CD4-positive, CD25-positive, alpha-beta regulatory T cell (primary cell): ENCODE results near the gene EIF5AL1. TPM values are rescaled to one million over a fixed set of nuclear protein-coding genes. Genes with fewer than 3 reads are reported as not detected.

Experiments used
- ATAC-seq, 2 donors: fragments of 150-1000 bp; cut with Tn5 transposase; one replicate each; pipeline ENCODE4 v1.10.0; 2021; ENCODE audit warnings: low read depth in 2 of 2, moderate number of reproducible peaks in 2 of 2, moderate library complexity in 1 of 2
- DNase-seq, 3 donors: peaks; one replicate each; pipeline versions ENCODE4 v3.0.0 to v3.0.0-alpha.2; 2012 to 2022; ENCODE audit warnings: mixed read lengths in 1 of 3
- H3K27ac ChIP-seq: one replicate; pipeline ENCODE4 v1.7.0; 2013; ENCODE audit warnings: mild to moderate bottlenecking, low read length; ENCODE audit not compliant: insufficient read depth, poor library complexity, severe bottlenecking
- H3K27me3 ChIP-seq: one replicate; pipeline ENCODE4 v1.7.0; 2013; ENCODE audit warnings: low read length; ENCODE audit not compliant: control insufficient read depth, insufficient read depth
- H3K36me3 ChIP-seq: one replicate; pipeline ENCODE4 v1.7.0; 2013; ENCODE audit warnings: mild to moderate bottlenecking, low read length, moderate library complexity; ENCODE audit not compliant: control insufficient read depth, insufficient read depth
- H3K4me1 ChIP-seq: 2 replicates; pipeline ENCODE4 v1.7.0; 2013; ENCODE audit warnings: mild to moderate bottlenecking, low read length; ENCODE audit not compliant: insufficient read depth, control insufficient read depth, poor library complexity, severe bottlenecking
- H3K4me3 ChIP-seq: one replicate; pipeline ENCODE4 v1.7.0; 2013; ENCODE audit warnings: low read depth, mild to moderate bottlenecking, low read length, moderate library complexity
- H3K9me3 ChIP-seq, 2 experiments: 1 replicate in 1 of 2; 2 replicates in 1 of 2; pipeline ENCODE4 v1.7.0; 2013; ENCODE audit warnings: low read length in 2 of 2, mild to moderate bottlenecking in 1 of 2, moderate library complexity in 1 of 2; ENCODE audit not compliant: control insufficient read depth in 2 of 2
- H3K27ac Mint-ChIP-seq, 3 donors: one replicate each; pipeline ENCODE4 v1.8.0; 2020 to 2022; ENCODE audit warnings: mild to moderate bottlenecking in 3 of 3, mixed read lengths in 3 of 3, moderate library complexity in 2 of 3
- H3K27me3 Mint-ChIP-seq: one replicate; pipeline ENCODE4 v1.8.0; 2022; ENCODE audit warnings: mild to moderate bottlenecking, mixed read lengths
- H3K36me3 Mint-ChIP-seq: one replicate; pipeline ENCODE4 v1.8.0; 2020; ENCODE audit warnings: mixed read lengths
- H3K4me1 Mint-ChIP-seq, 4 donors: one replicate each; pipeline ENCODE4 v1.8.0; 2020 to 2022; ENCODE audit warnings: mixed read lengths in 4 of 4, mild to moderate bottlenecking in 1 of 4
- H3K4me3 Mint-ChIP-seq, 4 donors: one replicate each; pipeline ENCODE4 v1.8.0; 2020 to 2022; ENCODE audit warnings: mild to moderate bottlenecking in 4 of 4, mixed read lengths in 4 of 4, moderate library complexity in 3 of 4
- H3K9me3 Mint-ChIP-seq, 7 donors: one replicate each; pipeline ENCODE4 v1.8.0; 2020 to 2022; ENCODE audit warnings: mixed read lengths in 7 of 7, mild to moderate bottlenecking in 3 of 7, moderate library complexity in 2 of 7
- polyA plus RNA-seq, 4 donors: library from polyadenylated mRNA; unstranded; fragments of 300-500 nt; fragmentation: Illumina TruSeq; gene quantifications; one replicate each; pipeline ENCODE4 v1.2.3, GENCODE V29; 2021
- total RNA-seq: library from RNA; stranded (reverse); gene quantifications from one replicate; pipeline ENCODE4 v1.2.3, GENCODE V29; 2022

Gene EIF5AL1
- total and polyA plus RNA-seq, 5 donors from 2014 or later: 0.11 to 0.45 (median 0.25) TPM; not detected in 1

- H3K36me3 Mint-ChIP-seq: no peaks in the 10 kb centered on the region
- no peaks in the 10 kb centered on the region for H3K9me3 ChIP-seq
- no peak overlapping the region for H3K4me3 Mint-ChIP-seq
- no peak overlapping the region for H3K27ac ChIP-seq
- H3K27me3 ChIP-seq: peaks cover 13% of the 10 kb centered on the region
- ATAC-seq (no peak), DNase-seq (no peak)
- H3K4me1 ChIP-seq: no peaks in the 10 kb centered on the region
- H3K36me3 ChIP-seq: no peaks in the 10 kb centered on the region
- H3K4me3 ChIP-seq: no peak overlapping the region
- peaks cover 33% of the 10 kb centered on the region for H3K27me3 Mint-ChIP-seq
- H3K4me1 Mint-ChIP-seq: no peaks in the 10 kb centered on the region
- no peak overlapping the region for H3K27ac Mint-ChIP-seq
- H3K9me3 Mint-ChIP-seq: no peaks in the 10 kb centered on the region
Measured at GRCh38 chr10:79472449-79472848, 39.9 kb upstream of the EIF5AL1 start.

GRCh38 chr10:79472951-79473350, 39.4 kb upstream of the EIF5AL1 start:
- Mint-ChIP-seq H3K36me3 (no peaks in the 10 kb centered on the region), H3K27me3 (peaks cover 33% of the 10 kb centered on the region), H3K9me3 (no peaks in the 10 kb centered on the region), H3K4me1 (no peaks in the 10 kb centered on the region), H3K27ac (no peak overlapping the region), H3K4me3 (no peak overlapping the region)
- DNase-seq (no peak), ATAC-seq (no peak)
- no peak overlapping the region for H3K27ac ChIP-seq
- no peaks in the 10 kb centered on the region for H3K4me1 ChIP-seq
- peaks cover 17% of the 10 kb centered on the region for H3K27me3 ChIP-seq
- no peaks in the 10 kb centered on the region for H3K36me3 ChIP-seq
- no peak overlapping the region for H3K4me3 ChIP-seq
- H3K9me3 ChIP-seq: no peaks in the 10 kb centered on the region

GRCh38 chr10:79473496-79474095, 38.7 kb upstream of the EIF5AL1 start:
- no peak overlapping the region for H3K4me3 Mint-ChIP-seq
- no peak overlapping the region for H3K4me3 ChIP-seq
- H3K9me3 ChIP-seq: no peaks in the 10 kb centered on the region
- no peaks in the 10 kb centered on the region for H3K36me3 ChIP-seq
- no peak for ATAC-seq
- no peaks in the 10 kb centered on the region for H3K9me3 Mint-ChIP-seq
- no peaks in the 10 kb centered on the region for H3K4me1 ChIP-seq
- DNase-seq: no peak
- H3K4me1 Mint-ChIP-seq: no peaks in the 10 kb centered on the region
- no peak overlapping the region for H3K27ac Mint-ChIP-seq
- no peak overlapping the region for H3K27ac ChIP-seq
- no peaks in the 10 kb centered on the region for H3K36me3 Mint-ChIP-seq
- H3K27me3 Mint-ChIP-seq: peaks cover 33% of the 10 kb centered on the region
- peaks cover 18% of the 10 kb centered on the region for H3K27me3 ChIP-seq

GRCh38 chr10:79475119-79475653, 37.1 kb upstream of the EIF5AL1 start:
- Histone ChIP-seq H3K27me3 (peaks cover 21% of the 10 kb centered on the region), H3K9me3 (no peaks in the 10 kb centered on the region), H3K4me3 (no peak overlapping the region), H3K27ac (no peak overlapping the region), H3K36me3 (no peaks in the 10 kb centered on the region), H3K4me1 (no peaks in the 10 kb centered on the region)
- no peak overlapping the region for H3K4me3 Mint-ChIP-seq
- H3K4me1 Mint-ChIP-seq: no peaks in the 10 kb centered on the region
- ATAC-seq: no peak
- H3K27ac Mint-ChIP-seq: no peak overlapping the region
- no peak for DNase-seq
- peaks cover 34% of the 10 kb centered on the region for H3K27me3 Mint-ChIP-seq
- H3K9me3 Mint-ChIP-seq: no peaks in the 10 kb centered on the region
- no peaks in the 10 kb centered on the region for H3K36me3 Mint-ChIP-seq

- no peaks in the 10 kb centered on the region for H3K36me3 ChIP-seq
- H3K27me3 ChIP-seq: peaks cover 23% of the 10 kb centered on the region
- H3K27ac ChIP-seq: no peak overlapping the region
- H3K4me3 Mint-ChIP-seq: no peak overlapping the region
- no peak overlapping the region for H3K4me3 ChIP-seq
- H3K27me3 Mint-ChIP-seq: peaks cover 41% of the 10 kb centered on the region
- H3K9me3 ChIP-seq: no peaks in the 10 kb centered on the region
- H3K36me3 Mint-ChIP-seq: no peaks in the 10 kb centered on the region
- ATAC-seq (no peak), DNase-seq (no peak)
- H3K27ac Mint-ChIP-seq: no peak overlapping the region
- no peaks in the 10 kb centered on the region for H3K9me3 Mint-ChIP-seq
- H3K4me1 ChIP-seq: no peaks in the 10 kb centered on the region
- no peaks in the 10 kb centered on the region for H3K4me1 Mint-ChIP-seq
Measured at GRCh38 chr10:79475877-79476276, 36.5 kb upstream of the EIF5AL1 start.

GRCh38 chr10:79476645-79477044, 35.7 kb upstream of the EIF5AL1 start:
- Histone ChIP-seq H3K27me3 (peaks cover 23% of the 10 kb centered on the region), H3K9me3 (no peaks in the 10 kb centered on the region), H3K4me1 (no peaks in the 10 kb centered on the region), H3K27ac (no peak overlapping the region), H3K36me3 (no peaks in the 10 kb centered on the region), H3K4me3 (no peak overlapping the region)
- peaks cover 46% of the 10 kb centered on the region for H3K27me3 Mint-ChIP-seq
- no peaks in the 10 kb centered on the region for H3K36me3 Mint-ChIP-seq
- H3K27ac Mint-ChIP-seq: no peak overlapping the region
- no peaks in the 10 kb centered on the region for H3K4me1 Mint-ChIP-seq
- ATAC-seq (no peak), DNase-seq (no peak)
- no peaks in the 10 kb centered on the region for H3K9me3 Mint-ChIP-seq
- no peak overlapping the region for H3K4me3 Mint-ChIP-seq

GRCh38 chr10:79477456-79477855, 34.9 kb upstream of the EIF5AL1 start:
- no peaks in the 10 kb centered on the region for H3K9me3 Mint-ChIP-seq
- DNase-seq (no peak), ATAC-seq (no peak)
- H3K27ac Mint-ChIP-seq: no peak overlapping the region
- Histone ChIP-seq H3K36me3 (no peaks in the 10 kb centered on the region), H3K9me3 (no peaks in the 10 kb centered on the region), H3K27ac (no peak overlapping the region), H3K4me1 (no peaks in the 10 kb centered on the region), H3K27me3 (peaks cover 26% of the 10 kb centered on the region), H3K4me3 (no peak overlapping the region)
- H3K4me1 Mint-ChIP-seq: no peaks in the 10 kb centered on the region
- peaks cover 42% of the 10 kb centered on the region for H3K27me3 Mint-ChIP-seq
- no peaks in the 10 kb centered on the region for H3K36me3 Mint-ChIP-seq
- H3K4me3 Mint-ChIP-seq: no peak overlapping the region

- H3K36me3 Mint-ChIP-seq: no peaks in the 10 kb centered on the region
- H3K27ac Mint-ChIP-seq: no peak overlapping the region
- H3K4me1 Mint-ChIP-seq: no peaks in the 10 kb centered on the region
- peaks cover 28% of the 10 kb centered on the region for H3K27me3 Mint-ChIP-seq
- peaks cover 25% of the 10 kb centered on the region for H3K27me3 ChIP-seq
- H3K4me3 Mint-ChIP-seq: no peak overlapping the region
- H3K4me3 ChIP-seq: no peak overlapping the region
- H3K9me3 ChIP-seq: no peaks in the 10 kb centered on the region
- ATAC-seq: no peak
- no peaks in the 10 kb centered on the region for H3K9me3 Mint-ChIP-seq
- no peak for DNase-seq
- no peaks in the 10 kb centered on the region for H3K4me1 ChIP-seq
- H3K27ac ChIP-seq: no peak overlapping the region
- H3K36me3 ChIP-seq: no peaks in the 10 kb centered on the region
Measured at GRCh38 chr10:79479283-79479909, 32.9 kb upstream of the EIF5AL1 start.
